HG02588 (cell line): ENCODE results near the gene CNTROB.

Experiments
- ATAC-seq: cut with Tn5 transposase; IDR thresholded peaks from one replicate; pipeline ENCODE4 v1.9.1; 2021; ENCODE audit warnings: mild to moderate bottlenecking, moderate library complexity; ENCODE audit not compliant: unreplicated experiment

Gene CNTROB

GRCh38 chr17:7903154-7904103, 28.6 kb upstream of the CNTROB start:
- no peak for ATAC-seq

DNA sequence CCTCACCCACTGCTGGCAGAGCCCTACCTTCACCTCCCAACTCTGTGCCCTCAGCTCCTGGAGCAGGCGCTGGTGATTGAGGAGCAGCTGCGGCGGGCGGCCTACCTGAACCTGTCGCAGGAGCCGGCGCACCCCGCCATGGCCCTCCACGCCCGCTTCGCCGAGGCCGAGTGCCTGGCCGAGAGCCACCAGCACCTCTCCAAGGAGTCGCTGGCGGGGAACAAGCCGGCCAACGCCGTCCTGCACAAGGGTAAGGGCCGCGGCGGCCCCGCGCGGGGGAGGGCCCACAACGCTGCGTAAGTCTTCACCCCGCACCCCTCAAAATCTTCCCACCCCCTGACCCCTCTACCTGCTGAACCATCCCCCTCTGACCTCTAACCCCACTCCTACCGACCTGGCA, 22.9 kb upstream of the CNTROB start:
- ATAC-seq, result no peak

DNA sequence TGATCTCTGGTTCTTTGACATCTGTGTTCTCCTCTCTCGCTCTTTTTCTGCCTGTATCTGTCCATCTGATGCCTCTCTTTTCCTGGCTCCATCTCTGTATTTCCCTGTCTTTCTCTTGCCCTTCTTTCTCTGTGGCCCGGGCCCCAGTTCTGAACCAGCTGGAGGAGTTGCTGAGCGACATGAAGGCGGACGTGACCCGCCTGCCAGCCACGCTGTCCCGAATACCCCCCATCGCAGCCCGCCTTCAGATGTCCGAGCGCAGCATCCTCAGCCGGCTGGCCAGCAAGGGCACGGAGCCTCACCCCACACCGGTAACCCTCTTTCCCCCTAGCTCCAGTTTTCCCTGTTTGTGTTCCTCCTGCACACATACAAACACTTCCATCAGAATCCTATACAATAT, 21.7 kb upstream of the CNTROB start:
- ATAC-seq, result no peak

GRCh38 chr17:7910711-7911110, 21.3 kb upstream of the CNTROB start:
- ATAC-seq, result no peak

- no peak for ATAC-seq
These were observed 20.9 kb upstream of the CNTROB start for GRCh38 chr17:7911116-7911515.

DNA sequence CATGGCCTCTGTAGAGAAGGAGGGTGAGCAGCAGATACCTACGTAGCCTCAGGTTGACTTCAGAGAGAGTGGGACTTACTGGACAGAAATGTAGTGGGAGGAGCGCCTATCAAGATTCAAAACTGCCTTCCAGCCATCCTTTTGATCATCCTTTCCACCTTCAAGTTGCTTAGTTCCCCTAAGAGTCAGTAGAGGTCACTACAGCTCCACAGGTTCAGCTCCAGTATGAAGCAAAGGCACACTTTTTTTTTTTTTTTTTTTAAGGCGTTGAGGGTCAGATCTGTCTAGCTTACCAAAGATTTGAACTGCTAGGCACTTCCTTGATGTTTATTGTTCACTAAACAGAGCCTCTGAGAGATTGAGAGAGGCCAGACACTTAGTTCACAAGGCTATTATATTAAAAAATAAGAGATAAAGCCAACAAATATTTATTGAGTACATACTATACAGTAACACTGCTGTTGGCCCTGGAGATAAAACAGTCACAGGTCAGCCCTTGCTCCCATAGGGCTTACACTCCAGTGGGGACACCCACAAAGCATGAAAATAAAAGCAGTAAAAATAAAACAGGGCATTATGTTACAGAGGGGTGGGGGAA, 19.0 kb upstream of the CNTROB start:
- no peak for ATAC-seq

- no peak for ATAC-seq
These were observed 16.8 kb upstream of the CNTROB start for GRCh38 chr17:7915179-7915610.

DNA sequence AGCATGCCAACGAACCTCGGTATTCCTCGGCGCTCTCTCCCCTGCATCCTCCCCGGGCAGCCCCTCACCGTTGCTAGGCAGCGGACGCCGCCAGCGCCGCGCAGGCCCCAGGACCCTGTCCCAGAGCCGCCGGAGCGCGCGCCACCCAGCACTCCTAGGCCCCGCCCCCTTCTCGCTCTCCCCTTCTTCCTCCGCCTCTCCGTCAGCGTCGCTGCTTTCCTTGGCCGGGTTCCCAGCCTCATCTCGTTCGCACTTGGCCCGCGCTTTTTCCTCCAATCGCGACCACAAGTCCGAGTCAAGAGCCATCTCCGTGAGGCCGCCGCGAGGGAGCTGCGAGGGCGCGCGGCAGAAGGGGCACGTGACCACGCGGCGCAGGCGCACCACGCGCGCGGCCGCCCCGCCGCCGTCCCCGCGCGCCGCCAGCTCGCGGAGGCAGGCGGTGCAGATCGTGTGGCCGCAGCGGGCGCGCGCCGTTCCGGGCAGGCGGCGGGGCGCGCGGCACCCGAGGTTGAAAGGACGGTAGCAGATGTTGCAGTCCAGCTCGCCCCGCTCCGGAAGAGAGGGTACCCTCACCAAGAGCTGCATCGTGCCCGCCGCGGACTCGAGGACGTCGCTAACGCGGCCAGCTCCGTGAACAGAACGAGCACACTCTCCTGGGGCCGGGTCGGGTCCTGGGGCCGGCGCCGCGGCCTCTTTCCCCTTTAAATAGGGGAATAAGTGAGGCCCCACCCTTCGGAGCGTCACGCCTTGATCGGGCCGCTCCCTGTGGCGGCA, 16.2 kb upstream of the CNTROB start, which contains the start of gene RNF227:
Gene RNF227 (minus strand): TSS at position 679 of the 774 bp plus-strand sequence. CDS start 94 bp downstream, at position 585.
- peak; percentile 62 for ATAC-seq

DNA sequence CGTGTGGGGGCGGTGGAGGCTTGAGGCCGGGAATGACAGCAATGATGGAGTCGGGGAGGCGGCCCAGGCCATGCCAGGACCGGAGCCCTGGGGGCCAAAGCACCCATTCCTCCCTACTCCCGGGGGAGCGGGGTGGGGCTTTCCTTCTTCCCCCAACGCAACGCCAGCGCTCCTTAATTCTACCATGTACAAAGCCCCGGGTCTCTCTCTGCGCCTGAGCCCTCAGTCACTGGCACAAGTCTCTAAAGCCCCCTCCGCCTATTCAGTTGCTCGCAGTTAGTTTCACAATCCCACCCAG, 15.7 kb upstream of the CNTROB start:
- no peak for ATAC-seq

DNA sequence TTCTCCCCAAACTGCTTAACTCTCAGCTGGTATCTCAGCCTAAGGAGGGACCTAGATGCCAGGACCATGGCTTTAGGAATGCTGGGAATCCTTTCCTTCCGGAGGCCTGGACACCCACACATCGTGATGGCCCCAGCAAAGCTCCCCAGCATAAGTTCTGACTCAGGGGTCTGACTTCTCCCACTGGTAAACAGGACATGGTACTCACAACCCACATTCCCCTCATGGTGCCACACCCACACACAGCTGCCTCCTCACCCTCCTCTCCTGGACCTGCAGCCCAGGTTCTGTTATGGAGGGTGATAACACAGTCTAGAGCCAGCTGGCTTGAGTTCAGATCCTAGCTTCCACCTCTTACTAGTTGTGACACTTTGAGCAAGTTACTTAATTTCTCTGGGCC, 15.2 kb upstream of the CNTROB start:
- no peak for ATAC-seq

GRCh38 chr17:7922269-7922844, 9.6 kb upstream of the CNTROB start:
- ATAC-seq, result no peak

DNA sequence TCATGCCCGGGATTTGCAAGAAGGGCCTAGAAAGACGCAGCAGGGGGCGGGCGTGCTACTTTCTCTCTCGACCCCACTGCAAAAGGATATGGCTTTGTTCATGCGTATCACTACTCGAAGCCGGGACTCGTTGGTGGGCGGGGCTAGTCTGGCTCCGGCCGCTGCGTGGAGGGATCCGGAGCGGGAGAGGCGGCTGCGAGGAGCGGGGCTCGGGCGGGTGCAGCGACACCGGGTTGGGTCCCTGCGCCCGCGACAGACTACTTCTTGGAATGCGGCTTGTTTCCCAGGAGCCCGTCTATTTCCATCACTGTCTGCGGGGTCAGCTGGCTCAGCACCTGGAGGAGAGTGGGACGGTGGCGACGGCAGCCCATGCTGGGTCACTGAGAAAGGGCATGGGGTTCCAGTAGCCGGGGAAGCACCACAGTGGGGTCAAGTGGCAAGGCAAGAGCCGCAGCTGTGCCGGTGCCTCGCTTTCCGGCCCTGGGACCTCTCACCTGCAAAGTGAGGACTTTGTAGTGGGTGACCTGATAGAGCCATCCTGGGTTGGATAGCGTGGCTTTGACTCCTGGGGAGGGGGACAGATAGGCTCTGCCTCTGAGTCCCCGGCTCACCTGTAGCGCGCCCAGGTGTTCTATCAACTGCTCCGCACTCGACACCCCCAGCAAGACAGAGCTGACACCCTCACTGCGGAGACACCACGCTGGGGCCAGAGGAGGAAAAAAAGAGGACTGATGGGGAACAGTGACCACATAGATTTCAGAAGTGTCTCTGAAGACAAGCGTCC, 9.0 kb upstream of the CNTROB start:
- ATAC-seq, result no peak

- no peak for ATAC-seq
These were observed 4.4 kb upstream of the CNTROB start for GRCh38 chr17:7927596-7927995.

GRCh38 chr17:7929158-7930023, 2.6 kb upstream of the CNTROB start, which contains the start of gene KCNAB3:
TSS of gene KCNAB3 (minus strand) at chr17:7929856. CDS start at chr17:7929435, 421 bp downstream.
- ATAC-seq, result no peak

DNA sequence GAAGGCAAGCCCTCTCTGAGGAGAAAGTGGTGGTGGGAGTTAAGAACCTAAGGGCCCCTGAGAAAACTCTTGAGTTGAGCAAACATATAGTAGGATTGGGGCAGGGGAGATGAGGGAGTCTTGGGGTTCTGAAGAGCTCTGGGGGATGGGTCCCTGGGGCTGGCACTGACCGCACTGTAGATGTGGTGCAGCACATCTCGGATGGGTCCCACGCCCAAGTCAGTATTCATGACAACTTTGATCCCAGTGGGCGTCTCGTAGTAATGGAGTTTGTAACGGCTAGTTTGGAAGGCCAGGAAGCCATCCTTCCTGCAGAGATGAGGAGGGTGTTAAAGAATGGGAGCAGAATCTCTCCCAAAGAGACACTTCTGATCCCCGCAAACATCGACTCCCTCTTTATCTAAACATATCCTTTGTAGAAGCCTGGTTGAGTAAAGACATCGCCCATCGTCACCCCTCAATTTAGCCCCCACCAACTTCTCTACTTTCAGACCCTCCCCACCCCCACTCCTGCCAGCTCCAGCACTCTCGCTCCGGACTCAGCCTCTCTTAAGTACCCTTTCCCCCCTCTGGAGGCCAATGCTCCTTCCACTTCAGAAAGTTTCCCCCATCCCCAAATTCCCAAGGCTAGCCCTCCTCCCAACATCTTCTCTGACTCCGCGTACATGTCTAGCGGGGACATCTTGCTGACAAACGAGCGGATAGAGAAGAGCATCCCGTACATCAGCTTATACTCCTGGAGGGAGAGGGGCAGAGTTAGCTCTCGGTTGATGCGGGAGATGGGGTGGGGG, 970 bp upstream of the CNTROB start:
- ATAC-seq, result no peak

- no peak for ATAC-seq
These were observed 481 bp downstream of the CNTROB start for GRCh38 chr17:7932483-7932891.

DNA sequence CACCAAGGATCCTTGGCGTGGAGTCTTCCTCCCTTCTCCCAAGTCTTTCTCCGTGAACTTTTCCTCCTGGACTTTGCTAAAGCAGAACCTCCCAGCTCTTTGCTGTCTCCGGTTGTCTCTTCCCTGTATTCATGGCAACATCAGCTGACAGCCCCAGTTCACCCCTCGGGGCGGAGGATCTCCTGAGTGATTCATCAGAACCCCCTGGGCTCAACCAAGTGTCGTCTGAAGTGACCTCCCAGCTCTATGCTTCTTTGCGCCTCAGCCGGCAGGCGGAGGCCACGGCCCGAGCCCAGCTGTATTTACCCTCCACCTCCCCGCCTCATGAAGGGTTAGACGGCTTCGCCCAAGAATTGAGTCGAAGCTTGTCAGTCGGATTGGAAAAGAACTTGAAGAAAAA, 943 bp downstream of the CNTROB start:
- ATAC-seq, result no peak

GRCh38 chr17:7935859-7936258, 3.9 kb downstream of the CNTROB start:
- no peak for ATAC-seq

DNA sequence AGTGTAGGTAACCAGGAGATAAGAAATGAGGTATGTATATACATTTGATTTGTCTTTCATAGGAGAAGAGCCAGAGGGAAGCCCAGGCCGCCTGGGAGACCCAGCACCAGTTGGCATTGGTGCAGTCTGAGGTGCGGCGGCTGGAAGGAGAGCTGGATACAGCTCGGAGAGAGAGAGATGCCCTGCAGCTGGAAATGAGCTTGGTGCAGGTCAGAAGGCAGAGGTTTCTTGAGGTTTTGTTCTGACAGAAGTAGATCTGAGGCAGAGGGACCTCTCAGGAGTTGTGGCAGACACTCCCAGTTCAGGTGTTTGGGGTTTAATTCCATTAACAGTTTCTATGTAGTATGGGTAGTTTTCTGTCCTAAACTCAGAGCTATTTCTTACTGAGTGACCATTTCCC, 8.0 kb downstream of the CNTROB start:
- no peak for ATAC-seq
